ENCODE data around the gene GRM4. TPM values are rescaled to one million over a fixed set of nuclear protein-coding genes. Genes with fewer than 3 reads are reported as not detected.
A peak's percentile ranks its signal among the peaks of the same experiment; 100 is the strongest.

GRM4 gene
- total and polyA plus RNA-seq, 10 of the 15 experiments (the other 5 are each of a cell fraction or from before 2014, with no cell fraction given): 0.01 to 0.31 (median 0.05) TPM; not detected in 2

DNA sequence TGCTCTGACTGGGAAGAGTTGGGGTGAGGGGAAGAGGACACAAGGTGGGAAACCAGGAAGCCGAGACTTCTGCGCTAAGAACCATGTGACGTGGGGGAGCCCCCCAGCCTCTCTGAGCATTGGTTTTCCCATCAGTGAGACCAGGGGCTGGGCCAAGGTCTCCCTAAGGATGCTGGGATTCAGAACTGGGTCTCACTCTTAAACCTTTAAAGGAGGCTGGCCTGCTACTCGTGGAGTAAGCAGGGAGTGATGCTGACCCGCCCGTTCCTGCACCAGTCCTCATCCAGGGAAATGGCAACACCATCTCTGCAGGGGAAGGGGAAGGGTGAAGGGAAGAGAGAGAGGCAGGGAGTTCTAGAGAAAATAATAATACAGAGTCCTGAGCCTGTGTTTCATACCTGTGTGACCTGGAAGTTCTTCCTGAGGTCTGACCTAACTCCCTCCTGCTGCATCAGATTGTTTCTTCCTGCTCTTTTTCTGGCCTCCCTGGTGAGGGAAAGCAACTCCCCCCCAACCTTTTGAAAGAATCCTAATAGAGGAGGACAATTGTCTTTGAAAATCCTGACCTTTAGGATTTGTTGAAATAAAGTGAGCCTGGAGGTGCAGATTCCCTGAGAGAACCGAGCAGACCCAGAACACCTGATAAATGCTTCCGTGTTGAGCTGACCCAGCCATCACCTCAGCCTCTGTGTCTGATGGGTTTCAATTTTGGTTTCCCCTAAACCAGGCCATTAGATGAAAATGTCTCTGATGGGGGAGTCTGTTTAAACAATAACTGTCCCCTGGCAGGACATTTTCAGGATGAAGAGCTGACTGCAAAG is 3.0 kb upstream of the GRM4 start:
- DNase-seq (ENCODE audit: low read depth, low spot score) (no peak), FAIRE-seq (peak; percentile 89), ATAC-seq (peak; percentile 60; the same call in 1 of the 3 replicates)
- TF ChIP-seq GATAD2B (conservative IDR thresholded peaks at IDR 0.05; ENCODE audit: low read depth) (no peak), IKZF2 (IDR thresholded peaks at IDR 0.05) (no peak), YBX1 (IDR thresholded peaks at IDR 0.05) (no peak), CHD2 (IDR thresholded peaks at IDR 0.05; ENCODE audit: borderline replicate concordance, low read depth, low read length) (no peak), NKRF (conservative IDR thresholded peaks at IDR 0.05) (no peak)
- TF ChIP-seq, protein P1, sequence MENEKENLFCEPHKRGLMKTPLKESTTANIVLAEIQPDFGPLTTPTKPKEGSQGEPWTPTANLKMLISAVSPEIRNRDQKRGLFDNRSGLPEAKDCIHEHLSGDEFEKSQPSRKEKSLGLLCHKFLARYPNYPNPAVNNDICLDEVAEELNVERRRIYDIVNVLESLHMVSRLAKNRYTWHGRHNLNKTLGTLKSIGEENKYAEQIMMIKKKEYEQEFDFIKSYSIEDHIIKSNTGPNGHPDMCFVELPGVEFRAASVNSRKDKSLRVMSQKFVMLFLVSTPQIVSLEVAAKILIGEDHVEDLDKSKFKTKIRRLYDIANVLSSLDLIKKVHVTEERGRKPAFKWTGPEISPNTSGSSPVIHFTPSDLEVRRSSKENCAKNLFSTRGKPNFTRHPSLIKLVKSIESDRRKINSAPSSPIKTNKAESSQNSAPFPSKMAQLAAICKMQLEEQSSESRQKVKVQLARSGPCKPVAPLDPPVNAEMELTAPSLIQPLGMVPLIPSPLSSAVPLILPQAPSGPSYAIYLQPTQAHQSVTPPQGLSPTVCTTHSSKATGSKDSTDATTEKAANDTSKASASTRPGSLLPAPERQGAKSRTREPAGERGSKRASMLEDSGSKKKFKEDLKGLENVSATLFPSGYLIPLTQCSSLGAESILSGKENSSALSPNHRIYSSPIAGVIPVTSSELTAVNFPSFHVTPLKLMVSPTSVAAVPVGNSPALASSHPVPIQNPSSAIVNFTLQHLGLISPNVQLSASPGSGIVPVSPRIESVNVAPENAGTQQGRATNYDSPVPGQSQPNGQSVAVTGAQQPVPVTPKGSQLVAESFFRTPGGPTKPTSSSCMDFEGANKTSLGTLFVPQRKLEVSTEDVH (IDR thresholded peaks at IDR 0.05; ENCODE audit: low read depth, partially characterized antibody): no peak
- Histone ChIP-seq H3K79me2 (ENCODE audit: control insufficient read depth, insufficient read depth, low read length) (no peaks in the 10 kb centered on the region), H3K27ac (ENCODE audit: control insufficient read depth, insufficient read depth) (no peak overlapping the region), H3K4me1 (ENCODE audit: control insufficient read depth, insufficient read depth, low read length) (peaks cover 18% of the 10 kb centered on the region), H3K4me3 (no peak overlapping the region), H3K36me3 (ENCODE audit: control insufficient read depth in 2 of 2, insufficient read depth in 2 of 2, low read length in 1 of 2) (no peaks in the 10 kb centered on the region), H3K9ac (ENCODE audit: control insufficient read depth, insufficient read depth, low read length) (no peak overlapping the region; the same call in 1 of the 2 replicates), H3K9me3 (replicated peaks; ENCODE audit: control insufficient read depth, insufficient read depth, low read length) (no peaks in the 10 kb centered on the region; the same call in 2 of the 3 replicates), H3K27me3 (replicated peaks in 1 of 2; ENCODE audit: control insufficient read depth in 2 of 2, insufficient read depth in 2 of 2, low read length in 1 of 2) (peaks cover 7 to 8% of the 10 kb centered on the region in 2 experiments), H4K20me1 (ENCODE audit: control insufficient read depth, insufficient read depth) (no peaks in the 10 kb centered on the region), H3K4me2 (ENCODE audit: control insufficient read depth, insufficient read depth) (peak overlapping the region; percentile 38), H2AFZ (ENCODE audit: control insufficient read depth, low read depth, low read length) (peak overlapping the region; percentile 77)
- no TSS peak for BruUV-seq (replicated peaks)
- intact Hi-C loops (cut with micrococcal nuclease; ENCODE audit: unreplicated experiment): no loop called here
- CTCF ChIA-PET: interaction anchor here (0.6 to 1.5 kb wide), 2 partner anchors 10 to 219 kb away, joined by 3 to 5 read pairs; no protein-coding TSS in a partner anchor
- RAD21 ChIA-PET (ENCODE audit: unreplicated experiment): interaction anchor here (1.0 kb wide), 1 partner anchor 15 kb away, joined by 4 read pairs; no protein-coding TSS in a partner anchor
- in situ Hi-C loops (cut with MboI): no loop called here
- SMC1A ChIA-PET (ENCODE audit: uncharacterized antibody, unreplicated experiment): interaction anchor here (0.7 kb wide), 1 partner anchor 34 kb away, joined by 3 read pairs; no protein-coding TSS in a partner anchor
- POLR2A ChIA-PET: no interaction called here
- WGBS (ENCODE audit: insufficient coverage, insufficient replicate concordance, low lambda C conversion rate, missing lambda C conversion rate): 59% methylated on average over 8 of the region's 8 CpGs

All from GM12878 (cell line).